Measurements from ENCODE around the gene OR4E2. TPM values are rescaled to one million over a fixed set of nuclear protein-coding genes. Genes with fewer than 3 reads are reported as not detected.
A peak's percentile ranks its signal among the peaks of the same experiment; 100 is the strongest.
"Not testable (repeated sequence)": the region's sequence is repeated elsewhere in the genome, so short reads cannot be mapped to it uniquely, and the experiment has no call there.

OR4E2 gene
- total RNA-seq (2014; rRNA removed; shearing (Covaris generic)) = not detected in 2 replicates

GRCh38 chr14:21653331-21653885 is at the start of gene OR4E2:
OR4E2 (plus strand) TSS chr14:21653835; CDS start chr14:21665083, 11,248 bp downstream.
- DNase-seq = no peak
- Histone ChIP-seq H3K27me3 (ENCODE audit: control insufficient read depth, insufficient read depth, low read length) (no peaks in the 10 kb centered on the region), H3K36me3 (replicated peaks; ENCODE audit: control insufficient read depth, insufficient read depth, low read length) (no peaks in the 10 kb centered on the region), H3K4me3 (ENCODE audit: insufficient read depth, low read depth, low read length) (no peak within 1 kb of the TSS)

- no peak for DNase-seq
- Histone ChIP-seq H3K27me3 (ENCODE audit: control insufficient read depth, insufficient read depth, low read length) (no peaks in the 10 kb centered on the region), H3K4me3 (ENCODE audit: insufficient read depth, low read depth, low read length) (no peak overlapping the region), H3K36me3 (replicated peaks; ENCODE audit: control insufficient read depth, insufficient read depth, low read length) (no peaks in the 10 kb centered on the region)
Measured at GRCh38 chr14:21612324-21612723, 41.3 kb upstream of the OR4E2 start.

- no peaks in the 10 kb centered on the region for H3K36me3 ChIP-seq (replicated peaks; ENCODE audit: control insufficient read depth, insufficient read depth, low read length)
- no peak for DNase-seq
- H3K4me3 ChIP-seq (ENCODE audit: insufficient read depth, low read depth, low read length) = no peak overlapping the region
- H3K27me3 ChIP-seq (ENCODE audit: control insufficient read depth, insufficient read depth, low read length) = no peaks in the 10 kb centered on the region
Measured at GRCh38 chr14:21614240-21614639, 39.4 kb upstream of the OR4E2 start.

GRCh38 chr14:21617614-21618013 is 36.0 kb upstream of the OR4E2 start:
- H3K27me3 ChIP-seq (ENCODE audit: control insufficient read depth, insufficient read depth, low read length) = no peaks in the 10 kb centered on the region
- H3K36me3 ChIP-seq (replicated peaks; ENCODE audit: control insufficient read depth, insufficient read depth, low read length) = no peaks in the 10 kb centered on the region
- no peak overlapping the region for H3K4me3 ChIP-seq (ENCODE audit: insufficient read depth, low read depth, low read length)
- no peak for DNase-seq

GRCh38 chr14:21626491-21627230 is 27.0 kb upstream of the OR4E2 start:
- H3K27me3 ChIP-seq (ENCODE audit: control insufficient read depth, insufficient read depth, low read length) = no peaks in the 10 kb centered on the region
- H3K36me3 ChIP-seq (replicated peaks; ENCODE audit: control insufficient read depth, insufficient read depth, low read length) = no peaks in the 10 kb centered on the region
- DNase-seq = no peak
- no peak overlapping the region for H3K4me3 ChIP-seq (ENCODE audit: insufficient read depth, low read depth, low read length)

DNA sequence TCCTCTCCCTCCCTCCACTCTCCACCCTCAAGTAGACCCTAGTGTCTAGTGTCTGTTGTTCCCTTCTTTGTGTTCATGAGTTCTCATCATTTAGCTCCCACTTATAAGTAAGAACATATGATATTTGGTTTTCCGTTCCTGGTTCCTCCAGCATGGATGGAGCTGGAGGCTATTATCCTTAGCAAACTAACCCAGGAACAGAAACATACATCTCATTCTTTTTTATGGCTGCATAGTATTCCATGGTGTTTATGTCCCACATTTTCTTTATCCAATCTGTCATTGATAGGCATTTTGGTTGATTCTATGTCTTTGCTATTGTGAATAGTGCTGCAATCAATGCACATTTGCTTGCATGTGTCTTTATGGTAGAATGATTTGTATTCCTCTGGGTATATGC is 23.1 kb upstream of the OR4E2 start:
- not testable (repeated sequence) for H3K27me3 ChIP-seq (ENCODE audit: control insufficient read depth, insufficient read depth, low read length); H3K36me3 ChIP-seq (replicated peaks; ENCODE audit: control insufficient read depth, insufficient read depth, low read length); H3K4me3 ChIP-seq (ENCODE audit: insufficient read depth, low read depth, low read length); DNase-seq

DNA sequence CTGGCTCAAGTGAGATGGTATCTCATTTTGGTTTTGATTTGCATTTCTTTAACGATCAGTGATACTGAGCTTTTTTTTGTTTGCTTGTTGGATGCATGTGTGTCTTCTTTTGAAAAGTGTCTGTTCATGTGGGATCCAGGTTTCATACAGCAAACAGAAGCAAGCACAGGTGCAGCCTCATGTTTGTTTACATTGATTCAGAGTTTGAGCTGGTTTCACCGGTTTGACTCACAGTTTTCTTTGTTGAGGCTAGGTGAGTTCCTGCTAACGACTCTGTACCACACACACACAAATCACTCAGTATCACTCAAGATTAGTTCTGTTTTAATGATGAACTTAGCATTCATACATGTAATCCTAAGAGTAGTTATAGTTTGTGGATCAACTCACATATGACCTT is 22.6 kb upstream of the OR4E2 start:
- Histone ChIP-seq H3K4me3 (ENCODE audit: insufficient read depth, low read depth, low read length) (no peak overlapping the region), H3K36me3 (replicated peaks; ENCODE audit: control insufficient read depth, insufficient read depth, low read length) (no peaks in the 10 kb centered on the region)

DNA sequence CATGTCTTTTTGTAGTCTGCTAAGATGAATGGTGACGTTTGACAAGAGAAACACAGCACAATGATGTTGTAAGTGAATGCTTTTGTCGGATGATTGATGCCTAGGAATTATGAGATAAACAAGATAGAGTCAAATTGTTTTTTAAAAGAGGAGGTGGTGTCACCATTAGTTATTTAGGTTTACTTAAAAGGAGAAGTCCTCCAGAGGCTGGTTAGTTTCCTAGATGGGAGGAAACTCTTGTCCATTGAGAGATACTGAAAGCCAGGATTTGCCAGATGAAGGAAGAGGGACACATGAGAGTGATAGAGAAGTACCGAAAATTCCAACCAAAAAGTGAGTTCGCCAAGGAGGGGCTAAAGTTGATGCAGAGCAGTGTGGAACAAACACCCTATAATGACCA is 18.8 kb upstream of the OR4E2 start, which contains the start of gene OR10G2:
TSS of gene OR10G2 (minus strand) at position 101 of the 400 bp plus-strand sequence. CDS start at position 3, 98 bp downstream.
- no peak for DNase-seq
- Histone ChIP-seq H3K36me3 (replicated peaks; ENCODE audit: control insufficient read depth, insufficient read depth, low read length) (no peaks in the 10 kb centered on the region), H3K4me3 (ENCODE audit: insufficient read depth, low read depth, low read length) (no peak within 1 kb of the TSS), H3K27me3 (ENCODE audit: control insufficient read depth, insufficient read depth, low read length) (no peaks in the 10 kb centered on the region)

More for the DNA sequence above, 22.6 kb upstream of the OR4E2 start:
- DNase-seq = no peak
- H3K27me3 ChIP-seq (ENCODE audit: control insufficient read depth, insufficient read depth, low read length) = no peaks in the 10 kb centered on the region

DNA sequence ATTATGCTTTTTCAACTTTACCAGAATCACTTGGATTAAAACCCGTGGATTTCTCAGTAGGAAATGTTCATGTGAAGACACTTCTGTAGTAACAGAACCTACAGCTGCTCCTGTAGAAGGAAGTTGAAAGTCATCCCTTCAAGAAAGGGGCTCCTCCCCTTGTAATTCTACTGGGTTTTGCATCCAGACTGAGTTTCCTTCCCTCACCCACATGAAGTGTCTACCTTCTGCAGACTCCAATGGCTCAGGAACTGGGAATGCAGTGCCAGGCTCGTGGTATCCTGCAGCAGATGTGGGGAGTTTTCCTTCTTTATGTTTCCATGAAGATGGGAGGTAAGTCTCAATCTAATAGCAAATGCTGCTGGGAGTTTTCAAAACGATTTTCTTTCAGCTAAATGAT is 11.0 kb upstream of the OR4E2 start:
- DNase-seq = no peak
- Histone ChIP-seq H3K27me3 (ENCODE audit: control insufficient read depth, insufficient read depth, low read length) (no peaks in the 10 kb centered on the region), H3K36me3 (replicated peaks; ENCODE audit: control insufficient read depth, insufficient read depth, low read length) (no peaks in the 10 kb centered on the region)

DNA sequence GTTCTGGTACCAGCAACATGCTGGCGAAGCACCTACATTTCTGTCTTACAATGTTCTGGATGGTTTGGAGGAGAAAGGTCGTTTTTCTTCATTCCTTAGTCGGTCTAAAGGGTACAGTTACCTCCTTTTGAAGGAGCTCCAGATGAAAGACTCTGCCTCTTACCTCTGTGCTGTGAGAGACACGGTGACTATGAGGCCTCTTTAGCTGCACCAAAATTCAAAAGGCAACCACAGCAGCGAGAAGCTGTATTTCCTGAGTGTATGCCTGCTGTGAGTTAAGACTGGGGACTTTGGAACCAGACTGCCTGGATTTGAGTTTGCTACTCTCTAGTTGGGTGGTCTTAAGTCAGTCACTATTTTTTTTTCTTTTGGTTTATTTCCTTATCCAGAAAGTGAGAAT is 10.2 kb upstream of the OR4E2 start:
- H3K36me3 ChIP-seq (replicated peaks; ENCODE audit: control insufficient read depth, insufficient read depth, low read length) = no peaks in the 10 kb centered on the region
- H3K27me3 ChIP-seq (ENCODE audit: control insufficient read depth, insufficient read depth, low read length) = no peaks in the 10 kb centered on the region
- DNase-seq = no peak
- H3K4me3 ChIP-seq (ENCODE audit: insufficient read depth, low read depth, low read length) = no peak overlapping the region

More for the DNA sequence above, 11.0 kb upstream of the OR4E2 start:
- H3K4me3 ChIP-seq (ENCODE audit: insufficient read depth, low read depth, low read length) = no peak overlapping the region

GRCh38 chr14:21647380-21647779 is 6.3 kb upstream of the OR4E2 start:
- no peak for DNase-seq
- no peaks in the 10 kb centered on the region for H3K36me3 ChIP-seq (replicated peaks; ENCODE audit: control insufficient read depth, insufficient read depth, low read length)
- H3K27me3 ChIP-seq (ENCODE audit: control insufficient read depth, insufficient read depth, low read length) = no peaks in the 10 kb centered on the region
- H3K4me3 ChIP-seq (ENCODE audit: insufficient read depth, low read depth, low read length) = no peak overlapping the region

DNA sequence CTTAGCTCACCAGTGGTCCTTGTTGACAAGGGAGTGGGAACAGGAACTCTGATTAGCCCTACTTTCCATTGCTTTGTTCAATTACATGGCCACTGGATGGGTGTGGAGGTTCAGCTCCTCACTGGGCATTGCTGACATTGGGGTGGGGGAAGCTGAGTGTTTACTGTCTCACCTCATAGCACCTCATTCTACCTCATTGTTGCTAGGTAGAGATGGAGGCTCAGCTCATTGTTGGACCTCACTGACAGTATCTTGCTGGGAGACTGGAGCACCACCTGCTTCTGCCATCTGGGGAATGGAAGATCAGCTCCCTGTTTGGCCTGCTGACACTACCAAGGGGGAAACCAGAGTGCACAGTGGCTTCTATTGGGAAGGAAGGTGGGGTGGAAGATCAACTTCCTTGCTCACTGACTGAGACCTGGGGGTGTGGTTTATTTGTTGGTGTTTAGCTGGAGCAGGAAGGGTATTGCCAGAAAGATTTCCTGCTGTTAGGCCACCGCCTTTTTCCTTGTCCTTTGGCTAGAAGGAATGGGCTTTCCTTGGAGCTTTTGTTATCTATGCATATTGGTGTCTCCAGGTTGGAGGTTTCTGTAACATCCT is 1.3 kb upstream of the OR4E2 start:
- no peaks in the 10 kb centered on the region for H3K27me3 ChIP-seq (ENCODE audit: control insufficient read depth, insufficient read depth, low read length)
- peak; percentile 43 for DNase-seq
- H3K36me3 ChIP-seq (replicated peaks; ENCODE audit: control insufficient read depth, insufficient read depth, low read length) = no peaks in the 10 kb centered on the region
- H3K4me3 ChIP-seq (ENCODE audit: insufficient read depth, low read depth, low read length) = no peak overlapping the region

GRCh38 chr14:21654215-21654614 is 580 bp downstream of the OR4E2 start:
- DNase-seq = no peak
- Histone ChIP-seq H3K27me3 (ENCODE audit: control insufficient read depth, insufficient read depth, low read length) (no peaks in the 10 kb centered on the region), H3K36me3 (replicated peaks; ENCODE audit: control insufficient read depth, insufficient read depth, low read length) (no peaks in the 10 kb centered on the region), H3K4me3 (ENCODE audit: insufficient read depth, low read depth, low read length) (no peak overlapping the region)

DNA sequence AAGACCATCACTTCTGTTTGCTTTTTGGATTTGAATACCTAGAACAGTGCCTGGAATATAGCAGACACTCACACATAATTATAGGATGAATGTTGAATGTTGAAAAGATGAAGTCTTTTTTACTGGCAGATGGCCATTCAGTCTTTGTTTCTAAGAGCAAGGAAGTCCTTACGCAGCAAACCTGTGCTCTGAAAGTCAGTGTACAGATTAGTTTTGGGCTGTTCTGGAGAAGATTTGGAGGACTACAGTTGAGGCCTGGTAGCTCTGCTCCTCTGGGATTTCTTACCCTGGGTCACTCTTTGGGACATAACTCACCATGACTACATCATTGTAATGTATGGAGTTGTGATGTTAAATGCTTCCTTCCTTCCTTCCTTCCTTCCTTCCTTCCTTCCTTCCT is 3.3 kb downstream of the OR4E2 start:
- Histone ChIP-seq H3K36me3 (replicated peaks; ENCODE audit: control insufficient read depth, insufficient read depth, low read length) (no peaks in the 10 kb centered on the region), H3K27me3 (ENCODE audit: control insufficient read depth, insufficient read depth, low read length) (no peaks in the 10 kb centered on the region), H3K4me3 (ENCODE audit: insufficient read depth, low read depth, low read length) (no peak overlapping the region)
- no peak for DNase-seq

DNA sequence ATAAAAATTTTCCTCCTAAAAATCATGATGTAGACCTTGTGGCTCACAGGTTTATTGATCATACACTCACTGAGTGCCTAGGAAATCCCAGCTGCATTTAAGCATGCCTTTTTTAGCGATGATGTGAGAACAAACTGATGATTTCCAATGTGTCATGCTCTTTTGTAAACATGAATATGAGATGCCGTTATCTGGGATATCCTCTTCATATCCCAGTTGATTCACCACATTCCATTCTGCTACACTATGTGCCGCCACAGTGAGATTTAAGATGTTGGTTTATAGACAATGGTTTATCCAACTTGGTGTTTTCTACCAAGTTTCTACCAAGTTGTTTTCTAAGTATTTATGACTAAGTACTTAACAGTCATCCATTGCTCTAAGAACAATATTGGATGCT is 14.7 kb downstream of the OR4E2 start:
- no peak overlapping the region for H3K4me3 ChIP-seq (ENCODE audit: insufficient read depth, low read depth, low read length)
- no peak for DNase-seq
- H3K36me3 ChIP-seq (replicated peaks; ENCODE audit: control insufficient read depth, insufficient read depth, low read length) = no peaks in the 10 kb centered on the region
- H3K27me3 ChIP-seq (ENCODE audit: control insufficient read depth, insufficient read depth, low read length) = no peaks in the 10 kb centered on the region
